HG03060 (cell line): ENCODE measurements around the gene TRIM44.
"Not testable (repeated sequence)": the region's sequence is repeated elsewhere in the genome, so short reads cannot be mapped to it uniquely, and the experiment has no call there.

ENCODE experiments used
- ATAC-seq: cut with Tn5 transposase; IDR thresholded peaks from one replicate; pipeline ENCODE4 v1.9.1; 2021; ENCODE audit warnings: low read depth, moderate number of reproducible peaks; ENCODE audit not compliant: unreplicated experiment

Gene TRIM44

GRCh38 chr11:35804451-35805040, 142.0 kb downstream of the TRIM44 start:
- no peak for ATAC-seq

- ATAC-seq: no peak
These were observed 147.0 kb downstream of the TRIM44 start for GRCh38 chr11:35809561-35809960.

GRCh38 chr11:35810045-35810645, 147.6 kb downstream of the TRIM44 start:
- ATAC-seq: no peak

- ATAC-seq: no peak
These were observed 149.2 kb downstream of the TRIM44 start for GRCh38 chr11:35811783-35812182.

GRCh38 chr11:35812828-35813227, 150.3 kb downstream of the TRIM44 start:
- ATAC-seq: no peak

- ATAC-seq: no peak
These were observed 151.6 kb downstream of the TRIM44 start for GRCh38 chr11:35814081-35814695.

GRCh38 chr11:35814720-35815305, 152.2 kb downstream of the TRIM44 start:
- ATAC-seq: no peak

GRCh38 chr11:35815556-35816315, 153.2 kb downstream of the TRIM44 start:
- no peak for ATAC-seq

GRCh38 chr11:35820614-35821013, 158.0 kb downstream of the TRIM44 start:
- no peak for ATAC-seq

GRCh38 chr11:35822815-35823495, 160.4 kb downstream of the TRIM44 start:
- no peak for ATAC-seq

GRCh38 chr11:35823742-35824298, 161.2 kb downstream of the TRIM44 start:
- ATAC-seq: no peak

GRCh38 chr11:35825386-35825785, 162.8 kb downstream of the TRIM44 start:
- no peak for ATAC-seq

- ATAC-seq: no peak
These were observed 163.4 kb downstream of the TRIM44 start for GRCh38 chr11:35826006-35826405.

GRCh38 chr11:35826949-35827348, 164.4 kb downstream of the TRIM44 start:
- ATAC-seq: no peak

GRCh38 chr11:35836205-35836604, 173.6 kb downstream of the TRIM44 start:
- no peak for ATAC-seq

- ATAC-seq: no peak
These were observed 175.5 kb downstream of the TRIM44 start for GRCh38 chr11:35838071-35838470.

- ATAC-seq: not testable (repeated sequence)
These were observed 176.3 kb downstream of the TRIM44 start for GRCh38 chr11:35838697-35839367.

GRCh38 chr11:35839368-35840161, 177.0 kb downstream of the TRIM44 start:
- ATAC-seq: no peak

GRCh38 chr11:35841733-35842132, 179.2 kb downstream of the TRIM44 start:
- no peak for ATAC-seq
